ENCODE results near the gene AKT1.

- TF ChIP-seq POLR2A (IDR thresholded peaks at IDR 0.05) (no peak), CTCF (IDR thresholded peaks at IDR 0.05) (no peak), POLR2AphosphoS5 (IDR thresholded peaks at IDR 0.05) (no peak)
Observed at GRCh38 chr14:104804481-104805325, 9.2 kb upstream of the AKT1 start.
